ENCODE measurements around the gene CNTRL. TPM values are rescaled to one million over a fixed set of nuclear protein-coding genes. Genes with fewer than 3 reads are reported as not detected.

CNTRL gene
- polyA plus RNA-seq, 1 experiment: 3.6 TPM

DNA sequence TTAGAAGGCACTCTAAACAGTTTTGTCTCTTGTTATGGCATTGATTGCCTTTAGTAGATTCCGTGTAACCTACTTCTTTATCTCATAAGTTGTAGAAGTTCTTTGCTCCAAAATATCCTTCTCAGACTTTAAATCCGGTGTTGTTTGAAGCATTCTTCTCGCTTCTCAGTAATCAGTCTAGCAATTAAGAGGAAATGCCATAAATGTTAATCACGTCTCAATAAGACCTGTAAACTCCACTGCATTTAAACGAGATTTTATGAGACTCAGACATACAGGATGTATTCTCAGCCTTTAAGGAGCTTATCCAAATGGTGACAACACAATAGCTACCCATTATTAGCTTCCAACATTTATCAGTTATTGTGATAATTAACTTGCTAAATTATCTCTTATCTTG, 16.9 kb upstream of the CNTRL start:
- TF ChIP-seq, protein P1, sequence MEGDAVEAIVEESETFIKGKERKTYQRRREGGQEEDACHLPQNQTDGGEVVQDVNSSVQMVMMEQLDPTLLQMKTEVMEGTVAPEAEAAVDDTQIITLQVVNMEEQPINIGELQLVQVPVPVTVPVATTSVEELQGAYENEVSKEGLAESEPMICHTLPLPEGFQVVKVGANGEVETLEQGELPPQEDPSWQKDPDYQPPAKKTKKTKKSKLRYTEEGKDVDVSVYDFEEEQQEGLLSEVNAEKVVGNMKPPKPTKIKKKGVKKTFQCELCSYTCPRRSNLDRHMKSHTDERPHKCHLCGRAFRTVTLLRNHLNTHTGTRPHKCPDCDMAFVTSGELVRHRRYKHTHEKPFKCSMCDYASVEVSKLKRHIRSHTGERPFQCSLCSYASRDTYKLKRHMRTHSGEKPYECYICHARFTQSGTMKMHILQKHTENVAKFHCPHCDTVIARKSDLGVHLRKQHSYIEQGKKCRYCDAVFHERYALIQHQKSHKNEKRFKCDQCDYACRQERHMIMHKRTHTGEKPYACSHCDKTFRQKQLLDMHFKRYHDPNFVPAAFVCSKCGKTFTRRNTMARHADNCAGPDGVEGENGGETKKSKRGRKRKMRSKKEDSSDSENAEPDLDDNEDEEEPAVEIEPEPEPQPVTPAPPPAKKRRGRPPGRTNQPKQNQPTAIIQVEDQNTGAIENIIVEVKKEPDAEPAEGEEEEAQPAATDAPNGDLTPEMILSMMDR (IDR thresholded peaks at IDR 0.05; ENCODE audit: insufficient read depth, low read depth, low read length): no peak
- H3K36me3 ChIP-seq (ENCODE audit: control insufficient read depth, insufficient read depth, low read length): no peaks in the 10 kb centered on the region
- H3K27me3 ChIP-seq (ENCODE audit: control insufficient read depth, insufficient read depth, low read length): no peaks in the 10 kb centered on the region
- no peak overlapping the region for H3K4me3 ChIP-seq (ENCODE audit: low read depth, low read length)
- POLR2A ChIA-PET: no interaction called here
- CTCF ChIA-PET: interaction anchor here (1.4 to 5.4 kb wide), 3 partner anchors 51 to 303 kb away, joined by 3 to 75 read pairs (median 46); no protein-coding TSS in a partner anchor
- DNase-seq (ENCODE audit: low read depth): no peak

DNA sequence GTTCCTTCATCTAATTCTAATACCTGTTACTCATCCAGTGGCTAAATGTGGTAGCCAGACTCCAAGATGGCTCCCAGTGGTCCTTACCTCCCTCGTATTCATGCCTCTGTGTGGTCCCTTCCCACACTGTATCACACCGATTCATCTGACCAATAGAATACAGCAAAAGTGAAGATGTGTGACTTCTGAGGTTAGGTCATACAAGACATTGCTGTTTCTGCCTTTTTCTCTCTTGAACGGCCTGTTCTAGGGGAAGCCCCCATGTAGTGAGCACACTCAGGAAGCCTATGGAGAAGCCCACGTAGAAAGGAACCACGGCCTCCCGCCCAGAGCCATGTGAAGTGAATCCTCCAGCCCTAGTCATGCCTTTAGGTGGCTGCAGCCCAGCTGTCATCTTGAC, 15.2 kb upstream of the CNTRL start:
- ChIA-PET CTCF (interaction anchor here (0.6 to 5.4 kb wide), 22 partner anchors 10 to 325 kb away, joined by 3 to 75 read pairs (median 5); partner anchors contain the start of genes C5 and CNTRL), POLR2A (no interaction called here)
- Histone ChIP-seq H3K36me3 (ENCODE audit: control insufficient read depth, insufficient read depth, low read length) (no peaks in the 10 kb centered on the region), H3K27me3 (ENCODE audit: control insufficient read depth, insufficient read depth, low read length) (no peaks in the 10 kb centered on the region), H3K4me3 (ENCODE audit: low read depth, low read length) (no peak overlapping the region)
- TF ChIP-seq, protein P1 (IDR thresholded peaks at IDR 0.05; ENCODE audit: insufficient read depth, low read depth, low read length): no peak
- no peak for DNase-seq (ENCODE audit: low read depth)

DNA sequence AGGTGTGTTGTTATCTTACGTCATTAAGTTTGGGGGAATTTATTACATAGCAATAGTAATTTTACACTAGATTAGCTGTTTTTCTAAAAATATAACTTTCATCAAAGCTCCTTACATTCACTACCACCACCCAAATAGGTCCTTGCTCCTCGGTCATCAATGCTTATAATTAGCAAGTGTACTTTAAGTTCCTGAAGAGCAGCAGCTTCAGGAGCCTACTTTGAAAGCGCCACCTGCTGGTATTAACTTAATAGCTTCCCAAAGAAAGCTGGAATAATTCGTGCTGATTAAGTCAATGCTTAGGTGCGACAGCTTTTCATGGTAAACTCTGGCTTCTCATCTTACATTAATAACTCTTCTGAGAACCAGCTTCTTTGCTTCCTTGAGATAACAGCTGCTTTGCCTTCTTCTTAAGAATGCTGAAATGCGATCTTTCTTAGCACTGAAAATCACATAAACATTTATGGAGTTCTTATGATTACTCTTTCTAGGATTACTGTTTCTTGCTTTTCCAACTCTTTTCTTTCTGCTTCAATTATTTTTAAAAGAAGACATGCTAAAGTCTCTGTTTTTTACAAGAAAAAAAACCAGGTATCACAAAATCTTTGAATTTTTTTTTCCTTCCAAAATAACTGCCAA, 14.6 kb upstream of the CNTRL start:
- no peak for DNase-seq (ENCODE audit: low read depth)
- CTCF ChIA-PET: interaction anchor here (0.6 to 5.4 kb wide), 27 partner anchors 11 to 325 kb away, joined by 3 to 75 read pairs (median 4); partner anchors contain the start of genes C5 and CNTRL
- no peaks in the 10 kb centered on the region for H3K36me3 ChIP-seq (ENCODE audit: control insufficient read depth, insufficient read depth, low read length)
- TF ChIP-seq, protein P1 (IDR thresholded peaks at IDR 0.05; ENCODE audit: insufficient read depth, low read depth, low read length): peak; percentile 77
- H3K4me3 ChIP-seq (ENCODE audit: low read depth, low read length): no peak overlapping the region
- H3K27me3 ChIP-seq (ENCODE audit: control insufficient read depth, insufficient read depth, low read length): no peaks in the 10 kb centered on the region
- POLR2A ChIA-PET: interaction anchor here (0.7 kb wide), 1 partner anchor 133 kb away, joined by 6 read pairs; no protein-coding TSS in a partner anchor

DNA sequence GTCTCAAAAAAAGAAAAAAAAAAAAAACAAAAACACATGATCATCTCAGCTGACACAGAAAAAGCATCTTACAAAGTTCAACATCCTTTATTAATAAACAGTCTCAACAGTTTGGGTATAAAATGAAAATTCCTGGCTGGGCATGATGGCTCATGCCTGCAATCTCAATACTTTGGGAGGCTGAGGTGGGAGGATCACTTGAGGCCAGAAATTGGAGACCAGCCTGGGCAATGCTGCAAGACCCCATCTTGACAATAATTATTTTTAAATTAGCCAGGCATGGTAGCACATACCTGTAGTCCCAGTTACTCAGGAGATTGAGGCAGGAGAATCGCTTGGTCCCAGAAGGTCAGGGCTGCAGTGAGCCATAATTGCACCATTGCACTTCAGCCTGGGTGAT, 7.9 kb upstream of the CNTRL start:
- ChIA-PET POLR2A (no interaction called here), CTCF (interaction anchor here (0.6 to 0.9 kb wide), 3 partner anchors 17 to 130 kb away, joined by 3 to 4 read pairs (median 3); no protein-coding TSS in a partner anchor)
- no peak overlapping the region for H3K4me3 ChIP-seq (ENCODE audit: low read depth, low read length)
- H3K27me3 ChIP-seq (ENCODE audit: control insufficient read depth, insufficient read depth, low read length): no peaks in the 10 kb centered on the region
- DNase-seq (ENCODE audit: low read depth): no peak
- TF ChIP-seq, protein P1 (IDR thresholded peaks at IDR 0.05; ENCODE audit: insufficient read depth, low read depth, low read length): no peak
- H3K36me3 ChIP-seq (ENCODE audit: control insufficient read depth, insufficient read depth, low read length): no peaks in the 10 kb centered on the region

DNA sequence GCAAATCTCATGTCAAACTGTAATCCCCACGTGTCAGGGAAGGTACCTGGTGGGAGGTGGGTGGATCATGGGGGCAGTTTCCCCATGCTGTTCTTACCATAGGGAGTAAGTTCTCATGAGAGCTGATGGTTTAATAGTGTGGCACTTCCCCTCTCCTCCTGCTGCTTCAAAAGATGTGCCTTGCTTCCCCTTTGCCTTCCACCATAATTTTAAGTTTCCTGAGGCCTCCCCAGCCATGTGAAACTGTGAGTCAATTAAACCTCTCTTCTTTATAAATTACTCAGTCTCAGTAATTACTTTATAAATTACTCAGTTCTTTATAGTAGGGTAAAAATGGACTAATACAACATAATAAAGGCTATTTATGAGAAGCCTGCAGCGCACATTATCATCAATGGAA, 7.1 kb upstream of the CNTRL start:
- H3K4me3 ChIP-seq (ENCODE audit: low read depth, low read length): no peak overlapping the region
- no peaks in the 10 kb centered on the region for H3K27me3 ChIP-seq (ENCODE audit: control insufficient read depth, insufficient read depth, low read length)
- DNase-seq (ENCODE audit: low read depth): no peak
- ChIA-PET CTCF (interaction anchor here (0.9 kb wide), 2 partner anchors 22 to 79 kb away, joined by 3 read pairs; no protein-coding TSS in a partner anchor), POLR2A (no interaction called here)
- TF ChIP-seq, protein P1 (IDR thresholded peaks at IDR 0.05; ENCODE audit: insufficient read depth, low read depth, low read length): no peak
- H3K36me3 ChIP-seq (ENCODE audit: control insufficient read depth, insufficient read depth, low read length): no peaks in the 10 kb centered on the region

All from BJ (cell line).